Activated CD8-positive, alpha-beta T cell treated with anti-CD3 and anti-CD28 coated beads for 36 hours (primary cell): ENCODE data around the gene DENND11. TPM values are rescaled to one million over a fixed set of nuclear protein-coding genes. Genes with fewer than 3 reads are reported as not detected.

Source experiments
- ATAC-seq: fragments of 200-7000 bp; cut with Tn5 transposase; one replicate; pipeline ENCODE4 v1.10.0; 2021; ENCODE audit warnings: mild to moderate bottlenecking, moderate library complexity
- CTCF ChIA-PET: fragments of 350-600 bp; sonication (Branson Sonifier 250); formaldehyde crosslinking; loops from one replicate; lab custom pipeline; 2021; ENCODE audit warnings: antibody characterized with exemption; lab: Charles Lee
- POLR2A ChIA-PET: fragments of 350-600 bp; sonication (Branson Sonifier 250); formaldehyde crosslinking; loops from one replicate; lab custom pipeline; 2021; ENCODE audit warnings: antibody characterized with exemption; lab: Charles Lee
- DNase-seq: peaks from one replicate; pipeline ENCODE4 v3.0.0-alpha.2; 2020
- H3K27ac Mint-ChIP-seq: one replicate; pipeline ENCODE4 v1.8.0; 2021; ENCODE audit warnings: mild to moderate bottlenecking, mixed read lengths
- H3K27me3 Mint-ChIP-seq: one replicate; pipeline ENCODE4 v1.8.0; 2021; ENCODE audit warnings: mixed read lengths
- H3K36me3 Mint-ChIP-seq: one replicate; pipeline ENCODE4 v1.8.0; 2021; ENCODE audit warnings: low read depth, mixed read lengths
- H3K4me1 Mint-ChIP-seq: one replicate; pipeline ENCODE4 v1.8.0; 2021; ENCODE audit warnings: low read depth, mixed read lengths
- H3K4me3 Mint-ChIP-seq: one replicate; pipeline ENCODE4 v1.8.0; 2021; ENCODE audit warnings: mild to moderate bottlenecking, moderate library complexity, mixed read lengths
- H3K9me3 Mint-ChIP-seq: one replicate; pipeline ENCODE4 v1.8.0; 2021; ENCODE audit warnings: mixed read lengths
- intact Hi-C: fragments of 100-400 bp; cut with micrococcal nuclease; formaldehyde crosslinking; loops from one replicate; pipeline ENCODE4 v1.10.0; 2022
- total RNA-seq, 2 experiments: library from RNA; stranded (reverse); gene quantifications; one replicate each; pipeline ENCODE4 v1.2.3, GENCODE V29; 2021
- TF ChIP-seq, protein P1 (sequence below): fragments of 200-600 bp; IDR thresholded peaks from one replicate; pipeline ENCODE4 v1.8.0; 2022; ENCODE audit warnings: antibody characterized with exemption, mild to moderate bottlenecking

Gene DENND11
- total RNA-seq, 2 experiments from 2014 or later = 28.6 to 32.2 TPM

GRCh38 chr7:141715018-141715417 is 13.1 kb upstream of the DENND11 start:
- H3K9me3 Mint-ChIP-seq = no peaks in the 10 kb centered on the region

DNA sequence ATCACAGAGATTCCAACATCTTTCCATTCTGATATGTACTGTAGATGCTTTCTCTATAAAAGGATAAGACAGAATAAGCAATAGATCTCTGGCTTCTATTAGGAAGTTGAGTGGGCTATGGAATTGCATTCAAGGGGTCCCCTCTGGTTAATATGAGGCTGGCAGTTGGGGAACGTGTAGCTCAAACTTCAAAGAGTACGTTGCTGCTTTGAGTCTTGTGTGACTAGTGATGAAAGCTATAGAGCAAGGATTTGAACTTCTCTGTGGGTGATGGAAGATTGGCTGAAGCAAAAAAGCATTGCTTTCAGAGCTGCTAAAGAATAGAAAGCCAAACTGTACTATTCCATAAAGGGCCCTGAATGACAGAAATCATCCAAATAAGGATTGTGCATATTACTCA is 12.6 kb upstream of the DENND11 start:
- Mint-ChIP-seq H3K4me3 (no peak overlapping the region), H3K4me1 (peaks cover 3% of the 10 kb centered on the region), H3K27me3 (no peaks in the 10 kb centered on the region), H3K9me3 (no peaks in the 10 kb centered on the region), H3K36me3 (no peaks in the 10 kb centered on the region), H3K27ac (no peak overlapping the region)
- TF ChIP-seq, protein P1, sequence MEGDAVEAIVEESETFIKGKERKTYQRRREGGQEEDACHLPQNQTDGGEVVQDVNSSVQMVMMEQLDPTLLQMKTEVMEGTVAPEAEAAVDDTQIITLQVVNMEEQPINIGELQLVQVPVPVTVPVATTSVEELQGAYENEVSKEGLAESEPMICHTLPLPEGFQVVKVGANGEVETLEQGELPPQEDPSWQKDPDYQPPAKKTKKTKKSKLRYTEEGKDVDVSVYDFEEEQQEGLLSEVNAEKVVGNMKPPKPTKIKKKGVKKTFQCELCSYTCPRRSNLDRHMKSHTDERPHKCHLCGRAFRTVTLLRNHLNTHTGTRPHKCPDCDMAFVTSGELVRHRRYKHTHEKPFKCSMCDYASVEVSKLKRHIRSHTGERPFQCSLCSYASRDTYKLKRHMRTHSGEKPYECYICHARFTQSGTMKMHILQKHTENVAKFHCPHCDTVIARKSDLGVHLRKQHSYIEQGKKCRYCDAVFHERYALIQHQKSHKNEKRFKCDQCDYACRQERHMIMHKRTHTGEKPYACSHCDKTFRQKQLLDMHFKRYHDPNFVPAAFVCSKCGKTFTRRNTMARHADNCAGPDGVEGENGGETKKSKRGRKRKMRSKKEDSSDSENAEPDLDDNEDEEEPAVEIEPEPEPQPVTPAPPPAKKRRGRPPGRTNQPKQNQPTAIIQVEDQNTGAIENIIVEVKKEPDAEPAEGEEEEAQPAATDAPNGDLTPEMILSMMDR = no peak
- DNase-seq = no peak
- POLR2A ChIA-PET = interaction anchor here (1.1 to 1.6 kb wide), 2 partner anchors 12 to 14 kb away, joined by 3 to 4 read pairs; no protein-coding TSS in a partner anchor
- CTCF ChIA-PET = interaction anchor here (1.1 to 2.5 kb wide), 3 partner anchors 12 to 23 kb away, joined by 3 to 10 read pairs (median 7); partner anchors contain the start of gene SSBP1
- ATAC-seq = no peak
- intact Hi-C loops = no loop called here

More at GRCh38 chr7:141715018-141715417, 13.1 kb upstream of the DENND11 start:
- Mint-ChIP-seq H3K36me3 (no peaks in the 10 kb centered on the region), H3K4me1 (peaks cover 3% of the 10 kb centered on the region), H3K27me3 (no peaks in the 10 kb centered on the region), H3K4me3 (no peak overlapping the region), H3K27ac (no peak overlapping the region)
- DNase-seq (no peak), ATAC-seq (no peak)
- CTCF ChIA-PET = interaction anchor here (1.0 to 2.5 kb wide), 4 partner anchors 11 to 27 kb away, joined by 3 to 10 read pairs (median 5); partner anchors contain the start of gene SSBP1
- intact Hi-C loops = no loop called here
- POLR2A ChIA-PET = interaction anchor here (1.1 to 1.6 kb wide), 2 partner anchors 12 to 14 kb away, joined by 3 to 4 read pairs; no protein-coding TSS in a partner anchor
- TF ChIP-seq, protein P1 = no peak

GRCh38 chr7:141713890-141714289 is 11.9 kb upstream of the DENND11 start:
- no peak overlapping the region for H3K4me3 Mint-ChIP-seq
- ATAC-seq = no peak
- no peaks in the 10 kb centered on the region for H3K9me3 Mint-ChIP-seq
- POLR2A ChIA-PET = interaction anchor here (1.1 kb wide), 1 partner anchor 13 kb away, joined by 3 read pairs; no protein-coding TSS in a partner anchor
- peaks cover 3% of the 10 kb centered on the region for H3K4me1 Mint-ChIP-seq
- TF ChIP-seq, protein P1 = no peak
- intact Hi-C loops = no loop called here
- H3K27ac Mint-ChIP-seq = no peak overlapping the region
- CTCF ChIA-PET = interaction anchor here (1.0 to 2.5 kb wide), 4 partner anchors 10 to 17 kb away, joined by 3 to 7 read pairs (median 4); no protein-coding TSS in a partner anchor
- no peak for DNase-seq
- no peaks in the 10 kb centered on the region for H3K27me3 Mint-ChIP-seq
- no peaks in the 10 kb centered on the region for H3K36me3 Mint-ChIP-seq

DNA sequence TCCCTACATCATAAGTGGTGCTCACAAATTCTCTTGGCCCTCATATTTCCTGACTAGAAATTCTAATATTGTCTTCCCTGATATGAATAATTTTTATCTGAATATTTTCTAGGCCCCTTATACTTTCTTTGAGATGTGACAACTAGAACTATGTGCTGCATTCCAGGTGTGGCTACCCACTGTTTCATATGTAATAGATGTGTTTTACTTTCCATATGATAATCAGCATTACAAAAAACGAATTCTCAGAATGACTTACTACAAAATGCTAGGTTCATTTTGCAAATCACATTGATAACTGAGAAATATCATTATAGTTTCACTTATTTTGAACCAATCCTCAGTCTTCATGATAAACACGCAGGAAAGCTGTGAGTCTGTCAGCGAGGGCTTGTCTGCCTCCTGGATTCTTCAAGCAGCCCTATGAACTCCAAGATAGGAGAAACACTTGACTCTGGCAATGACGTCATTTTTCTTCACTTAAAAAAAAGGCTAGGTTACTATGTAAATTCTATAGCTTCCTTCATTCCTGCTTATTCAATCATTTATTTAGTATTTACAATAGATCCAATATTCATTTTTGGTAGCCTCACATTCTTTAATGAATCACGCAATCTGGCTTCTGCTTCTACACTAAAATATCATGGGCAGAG is 10.8 kb upstream of the DENND11 start:
- Mint-ChIP-seq H3K9me3 (no peaks in the 10 kb centered on the region), H3K4me1 (peaks cover 3% of the 10 kb centered on the region), H3K27me3 (no peaks in the 10 kb centered on the region), H3K36me3 (no peaks in the 10 kb centered on the region), H3K4me3 (no peak overlapping the region), H3K27ac (no peak overlapping the region)
- CTCF ChIA-PET = interaction anchor here (1.1 to 1.4 kb wide), 2 partner anchors 11 to 58 kb away, joined by 3 to 4 read pairs; no protein-coding TSS in a partner anchor
- TF ChIP-seq, protein P1 = no peak
- DNase-seq = no peak
- intact Hi-C loops = no loop called here
- no peak for ATAC-seq
- POLR2A ChIA-PET = no interaction called here

DNA sequence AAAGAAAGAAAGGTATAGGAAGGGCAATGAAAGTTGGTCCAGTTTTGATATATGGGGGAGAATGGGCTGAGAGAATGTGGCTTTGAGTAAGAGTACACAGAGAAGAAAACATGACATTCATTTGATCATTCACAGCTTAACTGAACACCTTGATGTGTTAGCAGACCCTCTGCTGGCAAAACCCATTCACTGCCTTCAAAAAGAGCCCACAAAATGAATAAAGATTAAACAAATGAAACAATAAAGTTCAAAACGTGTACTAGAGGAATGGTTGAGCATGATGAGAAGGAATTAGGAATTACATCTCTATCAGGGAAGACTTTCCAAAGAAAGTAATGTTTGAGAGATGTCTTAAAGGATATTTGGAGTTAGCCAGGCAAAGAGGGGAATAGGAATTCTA is 8.3 kb upstream of the DENND11 start:
- H3K9me3 Mint-ChIP-seq = no peaks in the 10 kb centered on the region
- ATAC-seq (no peak), DNase-seq (no peak)
- ChIA-PET CTCF (interaction anchor here (0.7 to 2.4 kb wide), 6 partner anchors 11 to 56 kb away, joined by 3 to 7 read pairs (median 4); partner anchors contain the start of gene SSBP1), POLR2A (interaction anchor here (0.6 to 0.8 kb wide), 2 partner anchors 10 to 11 kb away, joined by 3 read pairs; no protein-coding TSS in a partner anchor)
- H3K27ac Mint-ChIP-seq = no peak overlapping the region
- no peaks in the 10 kb centered on the region for H3K27me3 Mint-ChIP-seq
- no peak overlapping the region for H3K4me3 Mint-ChIP-seq
- TF ChIP-seq, protein P1 = no peak
- peaks cover 3% of the 10 kb centered on the region for H3K4me1 Mint-ChIP-seq
- intact Hi-C loops = no loop called here
- H3K36me3 Mint-ChIP-seq = no peaks in the 10 kb centered on the region
